ENCODE data around the gene PAX3.

GRCh38 chr2:222248256-222248655 is 50.5 kb downstream of the PAX3 start:
- TF ChIP-seq CTCF (conservative IDR thresholded peaks at IDR 0.05) (no peak), EZH2 (IDR thresholded peaks at IDR 0.05; ENCODE audit: low read depth) (no peak)
